GM21360 (cell line): Measurements from ENCODE around the gene BMAL1.

Source experiments
- ATAC-seq: cut with Tn5 transposase; IDR thresholded peaks from one replicate; pipeline ENCODE4 v1.9.1; 2021; ENCODE audit warnings: mild to moderate bottlenecking, moderate library complexity; ENCODE audit not compliant: unreplicated experiment

BMAL1 gene

DNA sequence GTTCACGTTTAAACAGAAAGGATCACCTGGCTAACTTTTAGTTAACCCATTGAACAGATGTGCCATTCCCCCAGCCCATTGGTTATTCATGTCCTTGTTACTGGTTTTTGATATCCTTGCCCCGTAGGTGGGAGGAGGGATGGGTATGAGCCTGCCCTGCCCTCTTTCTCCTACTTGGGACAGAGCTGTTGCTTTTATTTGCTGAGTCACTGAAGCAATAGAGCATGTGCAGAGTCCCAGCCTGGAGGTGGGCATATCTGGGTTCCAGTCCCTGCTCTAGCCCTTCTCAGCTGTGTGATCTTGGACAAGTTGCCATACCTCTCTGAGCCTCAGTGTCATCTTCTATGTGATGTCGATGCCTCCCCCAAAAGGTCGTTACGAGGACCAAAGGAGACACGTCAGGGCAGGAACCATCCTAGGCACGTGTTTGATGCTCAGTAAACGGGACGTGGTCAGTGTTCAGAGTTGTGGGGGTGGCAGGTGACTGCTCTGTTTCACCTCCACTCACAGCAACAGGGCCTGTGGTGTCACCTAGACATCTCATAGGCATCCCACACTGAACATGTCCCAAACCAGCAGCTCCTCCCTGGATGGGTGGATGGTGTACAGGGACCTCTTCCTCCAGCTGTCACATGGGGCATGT, 61.0 kb downstream of the BMAL1 start:
- ATAC-seq = no peak

DNA sequence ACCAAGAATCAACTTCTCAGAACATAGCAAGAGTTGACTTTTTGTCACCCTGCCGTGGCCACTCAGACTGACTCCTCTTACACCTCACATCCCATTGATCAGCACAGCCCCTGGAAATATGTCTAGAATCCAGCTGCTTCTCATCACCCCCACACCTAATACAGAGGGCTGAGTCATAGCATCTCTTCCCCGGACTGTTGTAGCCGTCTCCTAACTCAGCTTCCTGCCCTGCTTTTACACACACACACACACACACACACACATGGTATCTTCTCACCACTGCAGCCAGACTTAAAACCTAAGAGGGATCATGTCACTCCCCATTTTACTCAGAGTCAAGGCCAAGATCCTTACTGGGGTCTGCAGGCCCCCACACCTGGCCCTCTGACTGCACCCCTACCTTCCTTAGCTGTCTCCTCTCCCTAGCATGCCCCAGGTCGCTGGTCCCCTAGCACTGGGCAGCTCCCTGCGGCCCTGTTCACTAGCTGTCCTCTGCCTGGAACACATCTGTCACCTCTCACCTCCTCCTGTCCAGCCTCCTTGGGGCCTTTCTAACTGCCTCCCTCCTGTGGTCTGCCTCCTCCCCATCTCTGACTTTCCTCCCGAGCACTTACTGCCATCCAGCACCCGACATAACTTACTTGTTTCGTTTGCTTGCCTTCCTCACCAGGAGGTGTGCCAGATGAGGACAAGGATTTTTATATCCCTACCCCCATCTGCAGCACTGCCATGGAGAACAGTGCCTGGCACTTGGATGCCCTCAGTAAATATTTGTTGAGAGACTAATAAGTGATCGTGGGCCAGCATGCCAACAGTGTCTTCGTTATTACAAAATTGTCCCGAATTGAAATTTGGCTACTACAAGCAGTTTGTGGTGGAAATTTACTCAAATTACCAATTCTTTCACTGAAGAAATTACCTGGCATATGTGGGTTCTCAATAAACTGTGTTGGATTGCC, 61.9 kb downstream of the BMAL1 start:
- no peak for ATAC-seq

DNA sequence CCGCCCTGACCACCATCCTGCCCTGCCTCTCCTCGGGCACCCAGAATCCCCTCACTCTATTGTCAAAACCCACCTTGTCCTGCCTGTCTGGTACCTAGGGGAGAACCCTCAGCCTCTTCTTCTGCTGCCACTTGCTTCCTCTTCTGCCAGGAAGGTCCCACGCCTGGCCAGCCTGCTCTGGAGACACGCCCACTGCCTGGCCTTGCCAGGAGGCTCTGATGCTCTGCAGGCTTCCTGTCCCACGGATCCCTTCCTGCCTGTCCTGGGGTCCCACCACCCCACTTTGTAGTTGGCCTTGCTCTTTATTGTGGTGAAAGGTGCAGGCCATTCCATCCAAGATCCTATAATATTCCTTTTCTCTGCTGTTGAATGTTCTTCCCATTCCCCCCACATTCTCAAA, 63.4 kb downstream of the BMAL1 start:
- no peak for ATAC-seq

DNA sequence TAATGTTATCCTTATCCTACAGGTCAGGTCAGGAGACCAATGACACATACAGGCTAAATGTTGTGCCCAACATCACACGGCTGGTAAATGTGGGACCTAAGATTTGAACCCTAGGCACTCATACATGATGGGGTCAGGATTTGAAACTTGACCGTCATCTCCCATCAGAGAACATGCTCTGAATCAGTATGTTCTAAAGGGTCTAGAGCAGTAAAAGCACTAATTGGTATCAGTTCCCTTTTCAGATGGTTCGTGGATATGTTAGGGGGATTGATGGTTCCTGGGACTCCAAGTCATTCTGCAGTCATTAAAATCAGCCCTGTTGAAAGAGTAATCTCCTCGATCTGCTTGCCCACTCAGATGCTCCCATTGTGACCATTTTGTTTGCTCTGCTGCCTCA, 65.5 kb downstream of the BMAL1 start:
- peak; percentile 48 for ATAC-seq

DNA sequence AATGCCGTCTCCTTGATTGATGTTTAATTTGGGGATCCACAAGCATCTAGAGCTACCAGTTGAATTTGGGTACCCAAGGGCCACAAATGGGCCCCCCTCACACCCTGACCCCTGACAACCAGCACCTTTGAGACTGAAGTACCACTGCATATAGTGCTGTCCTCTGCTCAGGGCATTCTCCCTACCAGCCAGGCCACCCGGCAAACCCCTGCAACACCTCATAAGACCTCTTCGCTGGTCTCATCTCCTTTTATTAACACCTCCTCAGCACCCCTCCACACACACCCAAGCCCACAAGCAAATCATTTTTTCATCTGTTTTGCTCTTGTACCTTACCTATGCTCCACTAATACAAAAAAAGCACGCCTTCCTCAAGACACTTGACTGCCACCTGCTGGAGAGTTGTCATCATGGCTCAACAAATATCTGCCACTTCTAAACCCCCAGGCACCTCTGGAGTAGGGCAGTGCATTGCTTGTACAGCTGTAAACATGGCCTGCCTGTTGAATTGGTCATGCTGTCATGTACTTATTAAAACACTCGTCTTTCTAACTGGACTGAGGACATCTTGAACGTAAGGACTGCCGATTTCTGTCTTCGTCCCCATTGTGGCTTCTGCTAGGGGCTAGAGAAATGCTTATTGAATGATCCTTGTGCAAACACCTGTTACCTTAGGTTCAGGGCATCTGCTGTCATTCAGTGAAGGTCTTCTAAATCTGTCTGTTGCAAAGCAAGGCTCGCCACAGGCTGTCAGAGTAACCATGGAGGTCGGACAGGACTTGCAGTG, 66.5 kb downstream of the BMAL1 start:
- peak; percentile 41 for ATAC-seq

DNA sequence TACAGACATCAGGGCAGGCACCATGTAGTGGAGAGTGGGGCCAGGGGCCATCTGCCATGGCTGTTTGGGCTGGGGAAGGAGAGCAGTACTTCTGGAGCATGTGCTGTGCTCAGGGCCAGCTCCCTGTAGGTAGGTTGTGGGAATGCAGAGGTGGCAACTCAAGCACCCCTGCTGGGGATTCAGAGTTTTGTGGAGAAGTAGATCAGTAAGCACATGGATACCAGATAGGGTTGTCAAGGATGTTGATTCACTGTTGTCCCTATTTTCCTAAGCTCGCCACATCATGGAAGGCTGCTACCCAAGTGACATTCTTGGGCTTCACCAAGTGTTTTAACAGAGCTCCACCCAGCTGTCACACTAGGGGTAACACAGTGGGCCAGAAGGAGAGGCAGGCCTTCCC, 67.2 kb downstream of the BMAL1 start:
- no peak for ATAC-seq

DNA sequence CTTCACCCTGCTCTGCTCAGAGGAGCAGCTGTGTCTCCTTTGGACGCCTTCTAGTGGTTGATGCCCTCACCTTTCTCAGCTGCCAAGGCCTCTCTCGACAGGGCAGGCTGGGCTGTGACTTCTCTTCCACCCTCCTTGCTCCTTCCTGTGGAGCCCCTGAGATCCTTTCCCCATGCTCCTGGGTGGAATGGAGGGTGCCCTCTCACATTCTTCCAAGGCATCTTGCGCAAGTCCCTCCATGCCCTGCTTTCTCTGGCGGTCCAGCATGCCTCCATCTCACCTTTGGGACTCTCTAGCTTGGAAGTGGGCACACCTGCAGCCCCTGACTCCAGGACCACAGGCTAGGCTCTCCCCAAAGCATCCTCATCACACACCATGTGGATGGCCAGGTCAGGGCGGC, 68.9 kb downstream of the BMAL1 start:
- ATAC-seq = no peak

DNA sequence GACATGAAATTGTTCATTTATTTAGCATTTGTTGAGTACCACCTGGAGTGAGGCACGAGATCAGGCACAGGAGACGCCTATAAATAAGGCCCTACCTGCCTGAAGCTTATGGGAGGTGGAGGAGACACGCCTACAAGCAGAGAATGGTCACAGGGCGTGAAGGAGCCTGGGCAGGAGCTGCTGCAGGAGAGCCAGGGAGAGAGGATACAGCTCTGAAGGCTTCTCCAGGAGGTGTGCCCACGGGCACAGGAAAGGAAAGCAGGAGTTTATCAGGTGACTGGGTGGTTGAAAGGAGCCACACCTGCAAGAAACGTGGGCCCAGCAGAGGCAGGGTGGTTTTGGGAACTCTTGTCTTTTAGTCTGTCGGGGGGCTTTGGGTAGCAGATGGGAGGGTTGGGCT, 70.3 kb downstream of the BMAL1 start:
- ATAC-seq = peak; percentile 10

DNA sequence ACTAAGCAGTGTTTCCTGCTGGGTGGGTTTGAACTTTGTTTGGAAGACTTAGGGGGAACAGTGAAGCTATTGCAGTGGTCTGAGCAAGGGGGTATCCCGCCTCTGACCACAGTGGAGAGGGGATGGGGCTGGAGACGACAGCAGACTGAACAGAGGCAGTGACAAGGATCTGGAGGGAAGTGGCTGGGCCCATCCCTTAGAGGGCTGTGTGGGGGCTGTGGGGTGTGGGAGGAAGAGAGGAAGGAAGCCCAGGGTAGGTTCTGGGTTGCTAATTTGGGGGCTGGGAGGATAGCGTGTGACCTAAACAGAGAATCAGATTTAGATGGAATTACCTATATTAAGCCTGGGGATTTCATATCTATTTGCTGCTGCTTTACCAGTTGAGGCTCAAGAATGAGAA, 70.7 kb downstream of the BMAL1 start:
- ATAC-seq = peak; percentile 52

DNA sequence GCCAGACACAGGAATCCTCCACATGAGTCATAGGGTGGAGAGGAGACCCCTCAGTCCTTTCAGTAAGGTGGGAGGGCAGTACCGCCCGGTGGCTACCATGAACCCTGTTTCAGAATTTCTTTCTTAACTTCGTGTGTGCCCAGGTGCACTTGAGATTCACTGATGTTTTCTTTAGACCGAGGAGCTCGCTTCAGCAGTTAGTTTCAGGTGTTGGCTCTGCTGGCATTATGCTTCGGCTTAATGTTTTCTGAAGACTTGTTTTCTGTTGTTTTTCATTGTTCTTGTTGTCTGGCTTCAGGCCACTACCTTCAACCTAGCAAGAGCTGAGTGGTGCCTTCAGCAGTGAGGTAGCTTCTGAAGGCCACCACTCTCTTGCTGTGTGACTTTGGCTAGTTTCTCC, 71.5 kb downstream of the BMAL1 start:
- no peak for ATAC-seq

DNA sequence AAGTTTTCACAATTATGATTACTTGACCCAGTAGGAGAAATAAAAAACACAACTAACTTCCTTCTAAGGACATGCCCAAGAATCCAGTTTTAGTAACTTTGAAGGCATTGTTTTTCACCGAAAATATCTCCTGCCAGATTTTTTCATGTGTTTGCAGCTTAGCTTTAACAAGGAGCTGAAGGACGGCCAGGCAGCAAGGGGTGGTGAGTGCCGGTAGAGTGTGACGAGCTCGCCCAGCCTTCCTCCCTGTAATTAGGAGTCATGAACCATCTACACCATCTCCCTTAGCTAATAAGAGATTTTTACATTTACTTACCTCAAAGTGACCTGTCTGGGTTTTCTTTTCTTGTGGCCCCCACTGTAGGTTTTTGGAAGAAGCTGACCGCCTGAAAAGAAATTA, 72.0 kb downstream of the BMAL1 start:
- ATAC-seq = no peak

DNA sequence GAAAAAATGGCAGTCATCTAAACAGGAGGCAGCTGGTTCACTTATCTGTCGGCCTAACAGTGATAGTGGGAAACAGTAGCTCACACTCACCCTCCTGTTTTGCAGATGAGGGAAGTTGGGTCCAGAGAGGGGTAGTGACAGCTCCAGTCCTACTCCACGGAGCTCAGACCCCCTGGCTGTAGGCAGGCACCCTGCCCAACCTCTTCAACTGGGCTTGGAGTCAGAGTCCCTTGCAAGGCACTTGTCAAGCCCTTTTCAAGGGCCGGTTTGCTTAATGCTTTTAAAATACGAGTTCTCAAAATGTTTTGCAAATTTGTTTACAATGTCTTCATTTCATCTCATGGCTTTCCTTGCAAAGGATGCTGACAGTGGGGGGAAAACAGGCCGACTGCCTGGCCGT, 75.1 kb downstream of the BMAL1 start:
- ATAC-seq = no peak

DNA sequence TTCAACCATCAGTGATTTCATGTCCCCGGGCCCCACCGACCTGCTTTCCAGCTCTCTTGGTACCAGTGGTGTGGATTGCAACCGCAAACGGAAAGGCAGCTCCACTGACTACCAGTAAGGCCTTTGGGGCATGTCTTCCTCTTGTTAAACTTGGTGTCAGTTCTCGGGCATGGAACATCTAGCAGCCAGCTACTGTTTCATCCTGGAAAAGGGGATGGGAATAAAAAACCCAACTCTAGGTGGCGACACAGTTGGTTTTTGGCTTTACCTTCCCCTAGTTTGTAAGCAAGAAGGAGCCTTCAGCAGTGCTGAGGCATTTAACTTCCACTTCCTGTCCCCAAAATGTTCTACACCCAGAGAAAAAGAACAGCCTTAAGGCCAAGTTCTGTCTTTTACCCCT, 76.7 kb downstream of the BMAL1 start:
- no peak for ATAC-seq

DNA sequence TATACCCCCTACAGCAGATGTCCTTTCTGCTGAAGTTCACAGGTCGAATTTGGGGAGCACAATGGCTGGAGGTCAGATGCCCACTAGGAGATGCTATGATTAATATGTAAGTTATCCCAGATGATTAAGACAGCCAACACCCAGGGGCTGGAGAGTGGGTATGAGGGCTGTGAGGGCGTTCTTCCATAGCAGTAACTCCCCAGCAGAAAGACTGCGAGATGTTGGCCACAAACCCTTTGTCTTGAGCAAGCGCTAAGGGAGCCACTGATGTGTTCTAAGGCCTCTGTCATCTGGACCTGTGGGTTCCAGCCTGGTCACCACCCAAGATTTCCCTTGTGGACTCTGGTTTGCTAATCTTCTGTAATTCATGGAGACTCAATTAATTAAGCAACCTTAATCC, 77.6 kb downstream of the BMAL1 start:
- ATAC-seq = no peak

DNA sequence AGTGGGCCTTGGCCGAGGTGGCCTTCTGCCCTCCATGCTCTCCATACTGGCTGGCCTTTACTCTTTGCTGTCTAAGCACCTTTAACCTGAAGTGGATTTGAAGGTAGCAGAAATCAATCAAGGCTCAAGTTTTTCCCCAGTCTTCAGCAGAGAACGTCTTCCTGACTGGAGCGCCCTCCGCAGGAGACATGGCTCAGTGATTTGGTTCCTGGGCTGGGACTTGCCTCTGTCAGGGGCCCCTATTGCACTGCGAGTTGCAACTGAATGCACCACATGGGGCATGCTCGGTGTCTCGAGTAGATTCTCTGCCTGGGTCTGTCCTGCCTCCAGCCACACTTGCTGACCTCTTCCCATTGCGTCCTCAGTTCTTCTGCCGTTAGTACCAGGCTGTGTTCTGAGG, 79.6 kb downstream of the BMAL1 start:
- no peak for ATAC-seq

DNA sequence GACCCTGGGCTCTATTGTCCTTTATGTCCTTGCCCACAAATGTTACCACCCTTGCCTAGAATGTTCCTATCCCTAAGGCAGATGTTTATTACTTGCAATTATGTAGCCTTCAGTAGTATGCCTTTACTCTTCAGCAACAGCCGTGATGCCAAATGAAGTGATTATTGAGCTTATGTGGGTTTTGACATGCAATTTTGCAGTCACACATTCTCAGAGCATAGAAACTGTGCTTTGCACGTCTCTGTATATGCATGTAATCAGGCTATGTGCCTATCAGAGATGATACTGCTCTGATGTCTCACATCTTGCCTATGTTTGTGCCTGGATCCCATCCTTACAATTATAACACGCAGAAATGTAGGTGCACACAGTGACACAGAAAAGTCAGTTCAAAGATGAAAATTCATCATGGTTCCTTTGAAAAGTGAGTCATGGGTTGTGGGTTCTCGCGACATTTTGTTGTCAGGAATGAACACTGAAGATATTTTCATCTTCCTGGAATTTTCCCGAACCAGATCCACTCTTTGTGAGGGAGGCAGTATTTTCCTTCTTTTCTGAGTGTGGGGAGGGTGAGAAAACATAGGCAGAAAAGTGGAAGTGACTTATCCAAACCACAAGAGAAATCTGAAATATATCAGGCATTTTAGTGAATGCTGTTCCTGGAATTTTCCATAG, 81.1 kb downstream of the BMAL1 start:
- no peak for ATAC-seq

DNA sequence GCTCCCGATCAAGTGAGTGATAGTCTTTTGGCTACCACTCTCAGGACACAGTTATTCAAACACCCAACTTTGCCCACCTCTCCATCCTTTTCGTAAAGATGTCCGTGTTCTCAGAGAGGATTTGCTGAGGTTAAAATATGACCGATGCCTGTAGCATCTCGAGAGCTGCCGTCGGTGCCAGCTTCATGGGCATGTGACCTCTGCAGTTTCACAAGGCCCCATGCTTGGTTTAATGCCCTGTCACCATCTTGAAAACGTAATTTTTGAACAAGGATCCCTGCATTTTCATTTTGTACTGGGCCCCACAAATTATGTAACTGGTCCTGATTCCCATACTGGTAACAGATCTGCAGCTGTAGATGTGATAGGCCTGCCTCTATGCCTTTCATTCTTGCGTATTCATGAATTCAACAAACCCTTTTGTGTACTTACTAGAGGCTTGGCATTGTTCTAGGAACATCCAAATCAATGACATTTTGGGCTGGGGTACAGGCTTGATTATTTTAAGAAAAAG, 85.1 kb downstream of the BMAL1 start:
- ATAC-seq = no peak

DNA sequence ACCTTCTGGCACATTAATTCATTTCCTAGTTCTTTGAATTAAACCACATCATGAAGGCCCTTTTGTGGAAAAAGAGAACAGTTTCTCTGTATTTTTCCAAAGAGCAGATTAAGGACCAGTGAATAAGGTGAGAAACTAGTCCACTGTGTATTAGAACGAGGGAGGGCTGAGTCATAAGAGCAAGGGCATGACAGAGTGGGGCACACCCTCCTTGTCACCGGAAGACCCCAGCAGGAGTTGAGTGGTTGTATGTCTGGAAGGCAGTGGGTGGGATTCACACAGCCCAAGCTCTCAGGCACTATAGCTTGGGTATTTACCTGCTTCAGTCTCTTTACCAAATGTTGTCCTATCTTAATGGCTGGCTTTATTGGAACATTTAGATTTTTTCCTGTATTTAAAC, 86.8 kb downstream of the BMAL1 start:
- no peak for ATAC-seq

DNA sequence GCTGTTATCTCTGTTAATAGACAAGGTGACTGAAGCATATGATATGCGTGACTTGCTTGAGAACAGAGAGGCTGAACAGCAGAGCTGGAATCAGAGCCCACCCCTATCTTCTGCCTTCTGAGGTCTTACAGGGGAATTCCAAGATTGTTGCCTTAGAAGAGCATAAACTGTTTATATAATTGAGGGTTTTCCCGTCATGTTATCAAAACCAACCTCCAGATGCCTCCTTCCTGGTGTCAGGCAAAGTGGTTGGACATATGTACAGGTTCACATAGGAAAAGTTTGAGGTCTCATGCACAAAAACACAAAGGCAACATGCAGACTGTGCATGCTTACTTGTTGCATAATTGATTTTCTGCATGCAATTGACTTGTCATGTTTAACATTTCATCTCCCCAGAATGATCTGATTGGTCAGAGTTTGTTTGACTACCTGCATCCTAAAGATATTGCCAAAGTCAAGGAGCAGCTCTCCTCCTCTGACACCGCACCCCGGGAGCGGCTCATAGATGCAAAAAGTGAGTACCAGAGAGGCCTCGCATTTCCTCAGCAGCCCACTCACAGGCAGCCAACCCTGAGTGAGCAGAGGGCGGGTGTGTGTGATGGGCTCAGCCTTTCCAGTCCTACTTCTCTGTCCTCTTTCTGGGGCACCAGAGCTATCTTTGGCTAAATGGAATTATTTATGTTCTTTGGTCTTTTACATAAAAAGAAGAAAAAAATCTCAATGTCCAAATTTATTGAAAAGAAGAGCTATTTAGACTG, 88.9 kb downstream of the BMAL1 start:
- no peak for ATAC-seq

DNA sequence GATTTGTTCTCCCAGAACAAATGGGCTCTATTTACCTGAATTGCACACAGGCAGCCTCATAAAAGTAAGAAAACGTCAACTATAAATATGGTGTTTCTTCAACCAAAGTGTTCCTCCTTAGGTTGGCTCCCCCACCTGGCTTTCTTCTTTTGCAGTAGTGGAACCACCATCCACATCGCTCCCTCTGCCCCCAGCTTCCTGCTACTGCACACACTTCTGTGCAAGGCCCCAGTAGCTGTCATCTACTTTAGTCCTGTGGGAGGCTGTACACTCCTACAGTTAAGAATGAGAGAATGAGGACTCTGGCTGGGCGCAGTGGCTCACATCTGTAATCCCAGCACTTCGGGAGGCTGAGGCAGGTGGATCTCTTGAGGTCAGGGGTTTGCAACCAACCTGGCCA, 89.5 kb downstream of the BMAL1 start:
- peak; percentile 76 for ATAC-seq
